GM06990 (cell line): ENCODE measurements around the gene HECW1.
"Not testable (repeated sequence)": the region's sequence is repeated elsewhere in the genome, so short reads cannot be mapped to it uniquely, and the experiment has no call there.

Experiments used
- DNase-seq: peaks from one replicate; pipeline ENCODE4 v3.0.0-alpha.2; 2011; ENCODE audit not compliant: insufficient read length; ENCODE audit errors: extremely low read depth
- H3K27me3 ChIP-seq: replicated peaks from 2 replicates; pipeline ENCODE4 v1.6.0; 2011; ENCODE audit warnings: low read length; ENCODE audit not compliant: control insufficient read depth, insufficient read depth
- H3K36me3 ChIP-seq: 2 replicates; pipeline ENCODE4 v1.5.1; 2011; ENCODE audit warnings: low read length; ENCODE audit not compliant: control insufficient read depth, insufficient read depth
- H3K4me3 ChIP-seq: replicated peaks from 2 replicates; pipeline ENCODE4 v1.5.1; 2011; ENCODE audit warnings: low read depth, mild to moderate bottlenecking, control low read depth, low read length
- CTCF ChIP-seq: IDR thresholded peaks from 2 replicates; pipeline ENCODE4 v1.5.1; 2011; ENCODE audit warnings: low read length, control low read depth, mild to moderate bottlenecking, inconsistent platforms; ENCODE audit not compliant: insufficient read depth, poor library complexity, severe bottlenecking

The HECW1 gene

GRCh38 chr7:43341132-43341531 is 228.7 kb downstream of the HECW1 start:
- DNase-seq = no peak
- no peak for TF ChIP-seq CTCF
- H3K36me3 ChIP-seq = no peaks in the 10 kb centered on the region
- no peak overlapping the region for H3K4me3 ChIP-seq
- no peaks in the 10 kb centered on the region for H3K27me3 ChIP-seq

GRCh38 chr7:43343417-43343816 is 231.0 kb downstream of the HECW1 start:
- H3K27me3 ChIP-seq, H3K4me3 ChIP-seq, H3K36me3 ChIP-seq, DNase-seq: not testable (repeated sequence)

GRCh38 chr7:43345696-43346095 is 233.2 kb downstream of the HECW1 start:
- not testable (repeated sequence) for H3K36me3 ChIP-seq, H3K4me3 ChIP-seq, H3K27me3 ChIP-seq, DNase-seq

GRCh38 chr7:43351683-43352082 is 239.2 kb downstream of the HECW1 start:
- no peaks in the 10 kb centered on the region for H3K27me3 ChIP-seq
- TF ChIP-seq CTCF = no peak
- H3K4me3 ChIP-seq = no peak overlapping the region
- DNase-seq = no peak
- H3K36me3 ChIP-seq = no peaks in the 10 kb centered on the region

GRCh38 chr7:43353902-43354301 is 241.5 kb downstream of the HECW1 start:
- TF ChIP-seq CTCF = no peak
- no peak for DNase-seq
- Histone ChIP-seq H3K36me3 (no peaks in the 10 kb centered on the region), H3K27me3 (no peaks in the 10 kb centered on the region), H3K4me3 (no peak overlapping the region)

- no peak for TF ChIP-seq CTCF
- no peak for DNase-seq
- Histone ChIP-seq H3K36me3 (no peaks in the 10 kb centered on the region), H3K27me3 (no peaks in the 10 kb centered on the region; the same call in 1 of the 2 replicates), H3K4me3 (no peak overlapping the region)
These were observed 250.2 kb downstream of the HECW1 start for GRCh38 chr7:43362652-43363034.

GRCh38 chr7:43363035-43363791 is 250.8 kb downstream of the HECW1 start:
- no peaks in the 10 kb centered on the region for H3K36me3 ChIP-seq
- no peaks in the 10 kb centered on the region; the same call in 1 of the 2 replicates for H3K27me3 ChIP-seq
- no peak overlapping the region for H3K4me3 ChIP-seq
- TF ChIP-seq CTCF = no peak
- no peak for DNase-seq
